ENCODE measurements around the gene XRCC5.

- TF ChIP-seq CTCF (IDR thresholded peaks at IDR 0.05) (no peak), SIN3A (IDR thresholded peaks at IDR 0.05; ENCODE audit: borderline replicate concordance, insufficient read depth, low read depth, low read length) (no peak), POLR2AphosphoS5 (IDR thresholded peaks at IDR 0.05; ENCODE audit: low read depth, low read length) (no peak)
Measured at GRCh38 chr2:216243026-216243425, 133.9 kb downstream of the XRCC5 start.
